Right cardiac atrium (tissue), 5 donors: Measurements from ENCODE around the gene STING1. TPM values are rescaled to one million over a fixed set of nuclear protein-coding genes. Genes with fewer than 3 reads are reported as not detected.
"Not testable (repeated sequence)": the region's sequence is repeated elsewhere in the genome, so short reads cannot be mapped to it uniquely, and the experiment has no call there.

Experiments used
- ATAC-seq, 2 donors: fragments of 200-7000 bp; cut with Tn5 transposase; one replicate each; pipeline versions ENCODE4 v1.8.0 to v1.9.1; 2020; ENCODE audit warnings: moderate library complexity in 2 of 2, mild to moderate bottlenecking in 1 of 2
- DNase-seq, 3 donors: peaks; one replicate each; pipeline ENCODE4 v3.0.0-alpha.2; 2020
- H3K27ac ChIP-seq: one replicate; pipeline ENCODE4 v1.5.1; 2013; ENCODE audit warnings: mild to moderate bottlenecking, low read length, control low read depth, moderate library complexity
- H3K27me3 ChIP-seq: one replicate; pipeline ENCODE4 v1.6.1; 2013; ENCODE audit not compliant: control insufficient read depth, insufficient read depth
- H3K4me1 ChIP-seq: one replicate; pipeline ENCODE4 v1.6.1; 2013; ENCODE audit warnings: low read length; ENCODE audit not compliant: control insufficient read depth, insufficient read depth
- H3K4me3 ChIP-seq: one replicate; pipeline ENCODE4 v1.5.1; 2013; ENCODE audit warnings: low read length, control low read depth
- H3K9me3 ChIP-seq: one replicate; pipeline ENCODE4 v1.6.1; 2013; ENCODE audit warnings: low read length; ENCODE audit not compliant: control insufficient read depth
- WGBS: extraction: QIAGEN DNeasy Blood & Tissue Kit; methylation state at CpG from one replicate; pipeline ENCODE4 v1.1.7; 2013; 5-methylcytosine and 5-hydroxymethylcytosine counted together
- intact Hi-C, 4 donors: fragments of 100-400 bp; cut with DNase I; formaldehyde crosslinking; loops; one replicate each; pipeline versions ENCODE4 v1.11.0 to v1.14.0; 2022 to 2023
- long read RNA-seq, 4 donors: library from polyadenylated mRNA; unstranded; transcript quantifications; one replicate each; pipeline ENCODE4 v2.0.0, GENCODE V29; 2020 to 2021
- polyA plus RNA-seq: library from polyadenylated mRNA; stranded (reverse); fragments of 200-250 nt; gene quantifications from one replicate; pipeline ENCODE4 v1.2.3, GENCODE V29; 2013
- total RNA-seq, 4 donors: library from RNA; stranded (reverse); fragmentation: NEBNext Ultra II Directional; extraction: Animal tissue kit (Norgen Biotek cat#: 25700); gene quantifications; one replicate each; pipeline ENCODE4 v1.2.1, GENCODE V29; 2021
- donor health status: healthy with polysubstance abuse.
- donor health status: DM: no; HTN: yes; CAD: no.
- donor health status: DM: no; HTN: no; CAD: no.
- donor health status: DM: no; HTN: yes; CAD: no; lungs with severe emphysema.
- donor health status: DM: yes; HTN: yes; CAD: no.

The STING1 gene
- 100 to 1,000 TPM in 1 of 4 donors, 10 to 100 TPM in 3; 79.7 to 125 (median 93.8) TPM for total RNA-seq
- 47.9 TPM for polyA plus RNA-seq
- long read RNA-seq, donor 1, transcript TMEM173-201 (8 exons, 1,771 nt) = major isoform, 81 of 151 reads
- long read RNA-seq, donor 1, partial matches to known transcripts = 26 of 151 reads
- long read RNA-seq, donor 1, other reads (novel, unspliced or antisense) = 42 of 151 reads
- long read RNA-seq, donor 2, transcript TMEM173-201 (8 exons, 1,771 nt) = major isoform, 72 of 115 reads
- long read RNA-seq, donor 2, partial matches to known transcripts = 15 of 115 reads
- long read RNA-seq, donor 2, other reads (novel, unspliced or antisense) = 26 of 115 reads
- long read RNA-seq, donor 3, transcript TMEM173-201 (8 exons, 1,771 nt) = major isoform, 293 of 488 reads
- long read RNA-seq, donor 3, transcript TMEM173-204 (5 exons, 948 nt) = minor isoform, 9 of 488 reads
- long read RNA-seq, donor 3, partial matches to known transcripts = 73 of 488 reads
- long read RNA-seq, donor 3, other reads (novel, unspliced or antisense) = 110 of 488 reads
- long read RNA-seq, donor 4, transcript TMEM173-204 (5 exons, 948 nt) = minor isoform, 7 of 93 reads
- long read RNA-seq, donor 4, transcript TMEM173-201 (8 exons, 1,771 nt) = major isoform, 34 of 93 reads
- long read RNA-seq, donor 4, partial matches to known transcripts = 12 of 93 reads
- long read RNA-seq, donor 4, other reads (novel, unspliced or antisense) = 39 of 93 reads

DNA sequence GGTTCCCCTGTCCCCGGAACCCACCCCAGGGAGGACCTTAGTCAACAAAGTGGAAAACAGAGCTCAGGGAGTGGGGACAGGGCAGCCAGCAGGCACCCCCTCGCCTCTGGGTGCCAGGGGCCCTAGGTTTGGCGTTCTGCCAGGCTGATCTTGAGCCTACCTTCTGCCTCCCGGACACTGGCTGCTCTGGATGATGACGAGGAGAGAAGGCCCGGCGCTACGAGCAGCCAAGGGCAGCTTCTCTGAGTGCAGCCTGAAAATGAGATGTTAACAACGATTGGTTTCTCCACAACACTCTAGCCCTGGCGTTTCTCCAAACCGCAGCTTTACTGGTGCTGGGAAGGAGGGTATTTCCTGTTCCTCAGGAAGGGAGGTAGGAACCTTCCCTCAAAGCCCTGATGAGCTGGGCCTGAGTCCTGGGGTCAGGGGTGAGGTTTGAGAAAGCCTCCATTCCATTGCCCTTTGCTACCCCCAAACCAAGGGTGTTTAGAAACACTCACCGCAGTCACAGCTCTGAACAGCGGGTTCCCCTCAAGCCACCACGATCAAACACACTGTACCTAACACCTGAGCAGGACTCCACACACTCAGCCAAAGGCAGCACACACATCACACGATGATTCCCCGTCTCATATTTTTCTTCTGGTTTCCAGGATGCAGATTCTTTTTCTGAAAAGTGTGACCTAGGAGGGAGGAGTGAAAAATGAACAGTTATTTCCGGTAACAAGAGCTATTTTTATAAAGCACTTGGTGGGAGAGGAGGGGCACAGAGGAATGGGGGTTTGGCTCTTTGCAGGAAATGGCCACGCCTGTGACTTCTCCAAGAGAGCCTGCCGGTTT lies at the start of gene STING1:
STING1 (minus strand) TSS at position 709 of the 840 bp plus-strand sequence. CDS start 1,054 bp downstream, outside the sequence.
- peak within 1 kb of the TSS; percentile 55 for H3K4me3 ChIP-seq
- DNase-seq = peak; percentile 89 to 93 (median 90)
- intact Hi-C loops = loop anchor here in 1 of 4 donors (5.0 to 10.0 kb wide), 2 partner anchors 35 to 47 kb away; partner anchors contain the start of gene DNAJC18
- 2% methylated on average over 19 of the region's 19 CpGs for WGBS
- H3K27ac ChIP-seq = peak within 1 kb of the TSS; percentile 98
- no peaks in the 10 kb centered on the region for H3K27me3 ChIP-seq
- peak; percentile 74 to 77 for ATAC-seq
- H3K9me3 ChIP-seq = no peaks in the 10 kb centered on the region
- H3K4me1 ChIP-seq = peaks cover 3% of the 10 kb centered on the region

DNA sequence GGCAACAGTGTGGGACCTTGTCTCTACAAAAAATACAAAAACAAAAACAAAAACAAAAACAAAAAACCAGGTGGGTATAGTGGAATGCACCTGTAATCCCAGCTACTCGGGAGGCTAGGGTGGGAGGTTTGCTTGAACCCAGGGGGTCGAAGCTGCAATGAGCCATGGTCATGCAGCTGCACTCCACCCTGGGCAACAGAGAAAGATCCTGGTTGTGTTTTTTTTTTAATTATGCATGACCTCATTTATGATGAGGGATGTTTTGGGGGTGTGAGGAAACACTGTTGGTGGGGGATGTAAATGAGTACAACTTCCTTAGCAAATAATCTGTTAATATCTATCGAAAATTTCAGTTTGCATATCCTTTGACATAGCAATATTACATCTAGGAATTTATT lies 49.2 kb upstream of the STING1 start:
- ATAC-seq = no peak
- DNase-seq = no peak
- 89% methylated on average over 3 of the region's 3 CpGs for WGBS

GRCh38 chr5:139530079-139530478 lies 47.5 kb upstream of the STING1 start:
- H3K4me1 ChIP-seq, H3K9me3 ChIP-seq, H3K27ac ChIP-seq, H3K4me3 ChIP-seq, DNase-seq, ATAC-seq, H3K27me3 ChIP-seq, intact Hi-C loops: not testable (repeated sequence)
- WGBS = 94% methylated on average over 2 of the region's 2 CpGs

More for the DNA sequence above, 49.2 kb upstream of the STING1 start:
- intact Hi-C loops = no loop called here
- Histone ChIP-seq H3K27ac (no peak overlapping the region), H3K27me3 (no peaks in the 10 kb centered on the region), H3K4me3 (no peak overlapping the region), H3K4me1 (no peaks in the 10 kb centered on the region), H3K9me3 (no peaks in the 10 kb centered on the region)

DNA sequence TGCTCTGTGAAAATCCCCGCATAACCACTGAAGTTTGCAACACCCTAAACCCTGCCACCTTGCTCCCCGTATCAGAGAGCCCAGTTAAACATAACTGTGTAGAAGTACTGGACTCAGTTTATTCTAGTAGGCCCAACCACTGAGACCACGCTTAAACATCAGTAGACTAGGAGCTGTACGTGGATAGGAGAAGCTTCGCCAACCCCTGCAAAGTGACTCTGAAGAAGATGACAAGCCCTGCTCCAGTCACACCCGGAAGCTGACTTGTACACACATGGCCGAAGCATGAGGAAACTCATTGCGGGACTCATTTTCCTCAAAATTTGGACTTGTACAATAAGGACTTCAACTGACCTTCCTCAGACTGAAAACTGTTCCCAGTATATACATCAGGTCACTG lies 46.1 kb upstream of the STING1 start:
- H3K4me1 ChIP-seq, DNase-seq, H3K27me3 ChIP-seq, H3K27ac ChIP-seq, intact Hi-C loops, ATAC-seq, H3K9me3 ChIP-seq, H3K4me3 ChIP-seq: not testable (repeated sequence)
- 93% methylated on average over 8 of the region's 8 CpGs for WGBS

- H3K4me1 ChIP-seq, intact Hi-C loops, H3K4me3 ChIP-seq, H3K9me3 ChIP-seq, DNase-seq, H3K27ac ChIP-seq, ATAC-seq, H3K27me3 ChIP-seq: not testable (repeated sequence)
- WGBS = 57% methylated on average over 7 of the region's 7 CpGs
These were observed 45.4 kb upstream of the STING1 start for GRCh38 chr5:139527896-139528467.

- H3K4me1 ChIP-seq, H3K9me3 ChIP-seq, H3K27me3 ChIP-seq, H3K4me3 ChIP-seq, DNase-seq, intact Hi-C loops, ATAC-seq, H3K27ac ChIP-seq: not testable (repeated sequence)
- WGBS = 67% methylated on average over 2 of the region's 2 CpGs
These were observed 44.5 kb upstream of the STING1 start for GRCh38 chr5:139527090-139527470.

GRCh38 chr5:139526309-139527089 lies 43.9 kb upstream of the STING1 start:
- intact Hi-C loops, H3K9me3 ChIP-seq, H3K4me1 ChIP-seq, ATAC-seq, H3K27me3 ChIP-seq, DNase-seq, H3K27ac ChIP-seq, H3K4me3 ChIP-seq: not testable (repeated sequence)
- WGBS = 88% methylated on average over 22 of the region's 22 CpGs

- H3K27ac ChIP-seq, ATAC-seq, H3K4me1 ChIP-seq, intact Hi-C loops, H3K27me3 ChIP-seq, DNase-seq, H3K9me3 ChIP-seq, H3K4me3 ChIP-seq: not testable (repeated sequence)
- 93% methylated on average over 12 of the region's 12 CpGs for WGBS
These were observed 43.2 kb upstream of the STING1 start for GRCh38 chr5:139525586-139526308.

DNA sequence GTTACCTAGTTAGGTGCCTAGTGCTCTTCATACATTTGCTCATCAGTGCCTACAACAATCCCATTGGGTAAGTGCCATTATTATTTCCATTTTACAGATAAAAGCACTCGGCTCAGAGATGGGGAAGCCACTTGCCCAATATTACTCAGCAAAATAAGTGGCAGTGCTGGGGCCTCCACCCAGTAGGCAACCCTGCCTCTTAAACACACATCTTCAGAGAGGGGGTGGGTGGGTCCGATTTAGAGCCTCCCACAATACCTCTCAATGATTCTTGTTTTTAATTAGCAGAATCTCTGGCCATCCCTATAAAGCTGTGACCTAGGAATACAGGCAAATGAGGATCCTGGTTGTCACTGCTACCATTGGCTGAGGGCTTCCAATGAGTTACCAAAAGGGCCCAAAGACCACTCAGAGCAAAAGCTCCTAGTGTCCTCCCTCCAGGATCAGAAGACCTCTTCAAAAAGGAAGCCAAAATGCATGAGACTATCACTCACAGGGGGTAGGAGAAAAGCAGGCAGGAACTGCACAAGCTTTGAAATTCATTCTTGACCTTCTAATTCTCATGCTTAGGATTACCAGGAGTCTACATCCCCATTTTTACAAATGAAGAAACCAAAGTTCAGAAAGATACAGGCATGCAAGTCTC lies 42.5 kb upstream of the STING1 start:
- Histone ChIP-seq H3K4me3 (no peak overlapping the region), H3K27me3 (no peaks in the 10 kb centered on the region), H3K4me1 (no peaks in the 10 kb centered on the region), H3K9me3 (no peaks in the 10 kb centered on the region), H3K27ac (no peak overlapping the region)
- DNase-seq = no peak
- intact Hi-C loops = no loop called here
- 58% methylated on average over 2 of the region's 2 CpGs for WGBS
- ATAC-seq = no peak
